GM13976 (cell line): ENCODE measurements around the gene CHRNA4.

Experiments used
- DNase-seq: peaks from one replicate; pipeline ENCODE4 v3.0.0; 2012; ENCODE audit warnings: low spot score
- CTCF ChIP-seq: IDR thresholded peaks from 2 replicates; pipeline ENCODE4 v1.5.1; 2012; ENCODE audit warnings: borderline replicate concordance, mild to moderate bottlenecking; ENCODE audit not compliant: insufficient read depth; ENCODE audit errors: extremely low read depth, missing control alignments, control extremely low read depth
- in situ Hi-C: fragments of 300-500 bp; cut with MboI; formaldehyde crosslinking; loops from one replicate; pipeline ENCODE4 v1.12.0; 2022; ENCODE audit warnings: low sequenced_read_pairs, mixed read lengths, inconsistent platforms; ENCODE audit not compliant: unreplicated experiment

The CHRNA4 gene

GRCh38 chr20:63317601-63318291, 43.4 kb downstream of the CHRNA4 start:
- no peak for DNase-seq
- TF ChIP-seq CTCF, result no peak
- in situ Hi-C loops, result no loop called here

GRCh38 chr20:63317061-63317460, 44.1 kb downstream of the CHRNA4 start:
- in situ Hi-C loops, result no loop called here
- TF ChIP-seq CTCF, result no peak
- DNase-seq, result no peak

- no peak for TF ChIP-seq CTCF
- in situ Hi-C loops, result no loop called here
- no peak for DNase-seq
Observed at GRCh38 chr20:63316502-63316921, 44.6 kb downstream of the CHRNA4 start.

- in situ Hi-C loops, result no loop called here
- TF ChIP-seq CTCF, result no peak
- no peak for DNase-seq
Observed at GRCh38 chr20:63315731-63316491, 45.2 kb downstream of the CHRNA4 start.

- in situ Hi-C loops, result no loop called here
- no peak for DNase-seq
- no peak for TF ChIP-seq CTCF
Observed at GRCh38 chr20:63315240-63315689, 45.9 kb downstream of the CHRNA4 start.

GRCh38 chr20:63314566-63315239, 46.4 kb downstream of the CHRNA4 start:
- in situ Hi-C loops, result no loop called here
- DNase-seq, result no peak
- no peak for TF ChIP-seq CTCF
